Transverse colon (tissue), 4 donors: ENCODE measurements around the gene FSTL5. TPM values are rescaled to one million over a fixed set of nuclear protein-coding genes. Genes with fewer than 3 reads are reported as not detected.
"Not testable (repeated sequence)": the region's sequence is repeated elsewhere in the genome, so short reads cannot be mapped to it uniquely, and the experiment has no call there.

Experiments
- DNase-seq: peaks from one replicate; pipeline ENCODE4 v3.0.0-alpha.2; 2019
- H3K27ac ChIP-seq, 4 donors: fragments of 200-600 bp; sonication (generic); 2 replicates each; pipeline ENCODE4 v1.5.1; 2016 to 2018; ENCODE audit warnings: inconsistent platforms in 4 of 4
- H3K27me3 ChIP-seq: fragments of 200-600 bp; sonication (generic); 2 replicates; pipeline ENCODE4 v1.5.1; 2017; ENCODE audit warnings: inconsistent platforms
- H3K36me3 ChIP-seq, 4 donors: fragments of 200-600 bp; sonication (generic); 2 replicates each; pipeline ENCODE4 v1.5.1; 2017 to 2019; ENCODE audit warnings: inconsistent platforms in 4 of 4
- H3K4me1 ChIP-seq, 4 donors: fragments of 200-600 bp; sonication (generic); 2 replicates each; pipeline ENCODE4 v1.5.1; 2017 to 2020; ENCODE audit warnings: inconsistent platforms in 4 of 4
- H3K4me3 ChIP-seq, 4 donors: fragments of 200-600 bp; sonication (generic); 1 replicate in 1 of 4; 2 replicates in 3 of 4; pipeline versions ENCODE4 v1.5.1 to v1.6.1; 2017 to 2019; ENCODE audit warnings: inconsistent platforms in 4 of 4
- H3K9me3 ChIP-seq, 2 donors: fragments of 200-600 bp; sonication (generic); 2 replicates each; pipeline ENCODE4 v1.5.1; 2017 to 2019; ENCODE audit warnings: inconsistent platforms in 2 of 2
- EP300 ChIP-seq: sonication (generic); formaldehyde crosslinking; IDR thresholded peaks from one replicate; pipeline ENCODE4 v1.6.1; 2017; ENCODE audit warnings: antibody characterized with exemption, low read depth
- POLR2A ChIP-seq: fragments of 450-650 bp; IDR thresholded peaks from one replicate; pipeline ENCODE4 v1.6.1; 2016; ENCODE audit warnings: antibody characterized with exemption, mild to moderate bottlenecking, moderate library complexity
- POLR2AphosphoS5 ChIP-seq, 3 donors: sonication (generic); formaldehyde crosslinking; IDR thresholded peaks; one replicate each; pipeline ENCODE4 v1.6.1; 2016; ENCODE audit warnings: antibody characterized with exemption in 3 of 3
- WGBS, 2 donors: methylation state at CpG; one replicate each; pipeline ENCODE4 v1.1.5; 2018; ENCODE audit warnings: low coverage in 1 of 2; 5-methylcytosine and 5-hydroxymethylcytosine counted together
- in situ Hi-C, 4 donors: fragments of 200-750 bp; cut with MboI; loops; one replicate each; pipeline versions ENCODE4 v1.15.0 to v1.15.1; 2017; ENCODE audit warnings: low sequenced_read_pairs in 3 of 4, low pct_ligation_motif_present in 1 of 4, low pct_unique_long_range_greater_than_20kb in 1 of 4
- intact Hi-C: fragments of 100-400 bp; cut with DNase I; formaldehyde crosslinking; loops from one replicate; pipeline ENCODE4 v1.15.1; 2023; ENCODE audit warnings: low total_unique reads
- total RNA-seq, 4 donors: library from RNA; depleted of rRNA; stranded (reverse); fragments of >200 nt; gene quantifications; one replicate each; pipeline ENCODE4 v1.1.0, GENCODE V29; 2016
- TF ChIP-seq, protein P1 (sequence below), 5 experiments: fragments of 200-600 bp in 3 of 5; fragments of 450-650 bp in 2 of 5; sonication (generic) in 3 of 5; IDR thresholded peaks; 1 replicate in 2 of 5; 2 replicates in 3 of 5; pipeline ENCODE4 v1.5.1; 2016 to 2017; ENCODE audit warnings: antibody characterized with exemption in 5 of 5, inconsistent platforms in 3 of 5, mild to moderate bottlenecking in 2 of 5, moderate library complexity in 1 of 5

Gene FSTL5
- total RNA-seq, 4 donors from 2014 or later: 0.14 to 0.16 TPM; not detected in 2

DNA sequence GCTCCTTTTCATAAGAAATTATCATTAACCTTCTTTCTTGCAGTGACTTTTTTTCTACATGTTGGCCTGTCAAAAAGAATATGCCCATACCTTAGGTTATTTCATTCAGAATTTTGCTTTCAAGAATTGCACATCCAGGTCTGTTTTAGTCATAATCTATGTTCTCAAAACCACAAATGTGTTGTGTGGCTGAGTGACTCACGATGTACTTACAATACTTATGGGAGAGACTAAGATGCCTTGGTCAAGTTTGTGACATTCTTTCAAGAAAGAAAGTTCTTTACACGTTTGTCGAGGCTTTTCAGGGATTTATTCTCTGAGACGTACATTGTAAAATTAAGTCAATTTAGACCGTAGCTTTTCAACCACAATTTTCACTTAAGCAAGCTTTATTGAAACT, 396.7 kb downstream of the FSTL5 start:
- Histone ChIP-seq H3K27ac (no peak overlapping the region), H3K9me3 (no peaks in the 10 kb centered on the region), H3K4me1 (no peaks in the 10 kb centered on the region), H3K36me3 (no peaks in the 10 kb centered on the region), H3K27me3 (no peaks in the 10 kb centered on the region), H3K4me3 (no peak overlapping the region)
- 67 to 72% methylated on average over 5 of the region's 5 CpGs for WGBS, 2 donors
- intact Hi-C loops (no loop called here), in situ Hi-C loops (no loop called here)
- TF ChIP-seq, protein P1, sequence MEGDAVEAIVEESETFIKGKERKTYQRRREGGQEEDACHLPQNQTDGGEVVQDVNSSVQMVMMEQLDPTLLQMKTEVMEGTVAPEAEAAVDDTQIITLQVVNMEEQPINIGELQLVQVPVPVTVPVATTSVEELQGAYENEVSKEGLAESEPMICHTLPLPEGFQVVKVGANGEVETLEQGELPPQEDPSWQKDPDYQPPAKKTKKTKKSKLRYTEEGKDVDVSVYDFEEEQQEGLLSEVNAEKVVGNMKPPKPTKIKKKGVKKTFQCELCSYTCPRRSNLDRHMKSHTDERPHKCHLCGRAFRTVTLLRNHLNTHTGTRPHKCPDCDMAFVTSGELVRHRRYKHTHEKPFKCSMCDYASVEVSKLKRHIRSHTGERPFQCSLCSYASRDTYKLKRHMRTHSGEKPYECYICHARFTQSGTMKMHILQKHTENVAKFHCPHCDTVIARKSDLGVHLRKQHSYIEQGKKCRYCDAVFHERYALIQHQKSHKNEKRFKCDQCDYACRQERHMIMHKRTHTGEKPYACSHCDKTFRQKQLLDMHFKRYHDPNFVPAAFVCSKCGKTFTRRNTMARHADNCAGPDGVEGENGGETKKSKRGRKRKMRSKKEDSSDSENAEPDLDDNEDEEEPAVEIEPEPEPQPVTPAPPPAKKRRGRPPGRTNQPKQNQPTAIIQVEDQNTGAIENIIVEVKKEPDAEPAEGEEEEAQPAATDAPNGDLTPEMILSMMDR (IDR thresholded peaks at IDR 0.05): no peak
- no peak for TF ChIP-seq EP300
- no peak for TF ChIP-seq POLR2AphosphoS5 (IDR thresholded peaks at IDR 0.05)
- no peak for TF ChIP-seq POLR2A
- DNase-seq: no peak

DNA sequence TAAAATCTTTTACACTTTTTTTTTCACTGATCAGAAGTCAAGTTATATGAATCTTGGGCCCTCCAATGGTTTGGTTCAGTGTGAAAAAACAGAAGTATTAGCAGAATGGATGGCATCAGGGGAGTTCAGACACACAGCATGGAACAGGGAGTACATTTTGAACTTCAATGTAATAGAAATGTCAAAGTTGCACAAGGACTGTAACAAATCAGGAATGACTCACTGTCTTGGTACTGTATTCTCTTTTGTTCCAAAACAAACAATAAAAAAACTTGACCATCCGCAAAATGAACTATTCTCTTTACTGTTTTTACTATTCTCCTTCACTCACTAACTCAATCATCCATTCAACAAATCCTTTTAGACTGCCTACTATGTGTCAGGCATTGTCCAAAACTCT, 401.0 kb downstream of the FSTL5 start:
- H3K4me1 ChIP-seq: no peaks in the 10 kb centered on the region
- no peak for DNase-seq
- no peaks in the 10 kb centered on the region for H3K9me3 ChIP-seq
- WGBS, 2 donors: 36 to 60% methylated on average over 1 of the region's 1 CpG
- no peaks in the 10 kb centered on the region for H3K27me3 ChIP-seq
- no peaks in the 10 kb centered on the region for H3K36me3 ChIP-seq
- intact Hi-C loops (no loop called here), in situ Hi-C loops (no loop called here)
- TF ChIP-seq EP300 (no peak), POLR2A (no peak), POLR2AphosphoS5 (IDR thresholded peaks at IDR 0.05) (no peak)
- TF ChIP-seq, protein P1 (IDR thresholded peaks at IDR 0.05): no peak
- H3K4me3 ChIP-seq: no peak overlapping the region
- H3K27ac ChIP-seq: no peak overlapping the region

DNA sequence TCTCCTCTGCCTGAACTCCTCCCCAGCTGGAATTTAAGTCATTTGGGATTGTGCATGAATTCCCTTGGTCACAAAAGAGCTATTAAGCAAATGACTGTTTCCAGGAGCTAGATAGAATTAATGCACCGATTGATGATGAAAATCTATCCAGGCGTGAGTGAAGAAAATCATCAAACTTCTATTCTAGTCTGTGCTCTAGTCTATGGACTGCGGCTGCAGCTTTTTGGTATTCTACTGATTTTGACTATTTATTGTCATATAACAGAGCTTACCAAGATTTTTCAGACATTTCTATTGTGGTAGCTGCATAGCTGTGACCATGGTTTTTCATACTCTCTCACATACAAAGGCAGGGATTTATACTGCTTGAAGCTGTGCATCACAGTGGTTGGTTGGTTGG, 403.8 kb downstream of the FSTL5 start:
- WGBS, 2 donors: 80 to 83% methylated on average over 3 of the region's 3 CpGs
- Histone ChIP-seq H3K36me3 (no peaks in the 10 kb centered on the region), H3K27ac (no peak overlapping the region), H3K4me1 (no peaks in the 10 kb centered on the region), H3K9me3 (no peaks in the 10 kb centered on the region), H3K4me3 (no peak overlapping the region), H3K27me3 (no peaks in the 10 kb centered on the region)
- in situ Hi-C loops: no loop called here
- DNase-seq: no peak
- intact Hi-C loops: no loop called here
- TF ChIP-seq POLR2AphosphoS5 (IDR thresholded peaks at IDR 0.05) (no peak), EP300 (no peak), POLR2A (no peak)
- TF ChIP-seq, protein P1 (IDR thresholded peaks at IDR 0.05): no peak

DNA sequence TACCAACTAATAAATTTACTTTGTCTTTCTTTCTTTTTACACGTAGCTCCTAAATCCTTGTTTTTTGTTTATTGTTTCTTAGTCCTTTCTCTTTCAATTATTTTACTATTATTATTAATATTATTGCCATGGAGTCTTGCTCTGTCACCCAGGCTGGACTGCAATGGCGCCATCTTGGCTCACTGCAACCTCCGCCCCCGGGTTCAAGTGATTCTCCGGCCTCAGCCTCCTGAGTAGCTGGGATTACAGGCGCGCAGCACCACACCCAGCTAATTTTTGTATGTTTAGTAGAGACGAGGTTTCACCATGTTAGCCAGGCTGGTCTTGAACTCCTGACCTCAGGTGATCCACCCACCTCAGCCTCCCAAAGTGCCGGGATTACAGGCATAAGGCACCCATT, 405.4 kb downstream of the FSTL5 start:
- DNase-seq, intact Hi-C loops, H3K4me1 ChIP-seq, H3K36me3 ChIP-seq, H3K9me3 ChIP-seq, H3K27me3 ChIP-seq, H3K27ac ChIP-seq, in situ Hi-C loops, H3K4me3 ChIP-seq: not testable (repeated sequence)
- WGBS, 2 donors: 84 to 97% methylated on average over 2 to 9 of the region's 9 CpGs

DNA sequence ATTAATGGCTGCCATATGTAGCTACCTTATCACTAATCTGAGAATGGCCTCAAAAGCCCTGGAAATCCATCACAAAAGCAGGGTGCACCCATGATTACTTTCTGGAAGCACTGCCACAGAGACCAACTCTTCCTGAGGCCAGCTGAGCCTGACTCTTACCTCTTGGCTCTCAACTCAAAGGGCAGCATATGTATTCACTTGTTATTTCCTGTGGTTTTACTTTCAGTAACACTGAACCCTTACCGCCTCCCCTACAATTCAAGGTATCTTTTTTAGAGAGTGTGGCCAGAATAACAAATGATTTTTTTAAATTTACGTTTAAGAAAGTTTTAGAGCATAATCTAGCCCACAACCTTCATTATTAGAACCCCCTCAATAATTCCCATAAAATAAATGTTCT, 434.9 kb downstream of the FSTL5 start:
- no peak for DNase-seq
- in situ Hi-C loops: no loop called here
- Histone ChIP-seq H3K4me3 (no peak overlapping the region), H3K27me3 (no peaks in the 10 kb centered on the region), H3K4me1 (no peaks in the 10 kb centered on the region), H3K36me3 (no peaks in the 10 kb centered on the region), H3K27ac (no peak overlapping the region), H3K9me3 (no peaks in the 10 kb centered on the region)
- 58 to 63% methylated on average over 2 of the region's 2 CpGs for WGBS, 2 donors
- intact Hi-C loops: no loop called here
- TF ChIP-seq, protein P1 (IDR thresholded peaks at IDR 0.05): no peak
- TF ChIP-seq POLR2AphosphoS5 (IDR thresholded peaks at IDR 0.05): no peak
- TF ChIP-seq EP300: no peak
- TF ChIP-seq POLR2A: no peak
